ENCODE results near the gene SCCPDH.

GRCh38 chr1:246798606-246799496 lies 74.6 kb downstream of the SCCPDH start:
- TF ChIP-seq CTCF (IDR thresholded peaks at IDR 0.05; ENCODE audit: low read depth, low read length): no peak
- no peak for TF ChIP-seq EZH2phosphoT487 (IDR thresholded peaks at IDR 0.05; ENCODE audit: low read depth)
